ENCODE results near the gene GIT2. TPM values are rescaled to one million over a fixed set of nuclear protein-coding genes. Genes with fewer than 3 reads are reported as not detected.
A peak's percentile ranks its signal among the peaks of the same experiment; 100 is the strongest.

Gene GIT2
- total RNA-seq, 4 donors from 2014 or later: 25.3 to 64.0 (median 44.0) TPM

DNA sequence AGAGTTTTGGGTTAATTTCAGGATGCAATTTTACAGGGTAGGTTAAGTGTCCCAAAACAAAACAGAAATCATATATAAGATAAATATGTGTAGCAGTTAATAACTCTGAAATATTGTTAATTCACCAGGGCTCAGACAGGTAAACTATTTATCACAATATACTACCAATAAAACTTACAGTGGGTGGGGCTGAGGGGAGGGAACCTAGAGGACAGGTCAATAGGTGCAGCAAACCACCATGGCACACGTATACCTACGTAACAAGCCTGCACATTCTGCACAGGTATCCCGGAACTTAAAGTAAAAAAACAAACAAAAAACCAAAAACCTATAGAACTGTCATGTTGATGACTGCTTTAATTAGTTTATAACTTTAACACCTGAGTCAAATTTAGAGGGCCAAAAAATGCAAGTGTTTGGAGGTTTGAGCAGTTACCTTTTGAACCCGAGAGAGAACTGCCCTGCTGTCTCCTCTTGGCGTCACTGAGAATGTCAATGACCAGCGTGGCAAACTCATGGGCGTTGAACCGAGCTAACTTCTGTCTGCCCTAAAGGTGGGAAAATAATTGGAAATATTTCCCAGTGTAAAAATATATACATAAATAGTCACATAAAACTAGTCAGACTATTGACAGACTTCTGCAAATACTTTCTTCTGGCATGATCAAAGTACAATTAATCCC is 36.6 kb downstream of the GIT2 start:
- Histone ChIP-seq H3K36me3 (peaks cover 0 to 38% (median 5%) of the 10 kb centered on the region in 4 donors), H3K27ac (peak overlapping the region in 1 of 4 donors; percentile 8), H3K4me1 (peaks cover 0 to 36% (median 14%) of the 10 kb centered on the region in 4 donors), H3K4me3 (no peak overlapping the region), H3K27me3 (no peaks in the 10 kb centered on the region), H3K9me3 (no peaks in the 10 kb centered on the region)
- 77 to 80% methylated on average over 8 of the region's 8 CpGs for WGBS, 2 donors (ENCODE audit: low coverage in 1 of 2)
- no peak for DNase-seq
- intact Hi-C loops (cut with DNase I; ENCODE audit: low total_unique reads) (no loop called here), in situ Hi-C loops (cut with MboI; ENCODE audit: low pct_ligation_motif_present in 1 of 4, low pct_unique_long_range_greater_than_20kb in 1 of 4, low sequenced_read_pairs in 3 of 4) (no loop called here)
- TF ChIP-seq, protein P1, sequence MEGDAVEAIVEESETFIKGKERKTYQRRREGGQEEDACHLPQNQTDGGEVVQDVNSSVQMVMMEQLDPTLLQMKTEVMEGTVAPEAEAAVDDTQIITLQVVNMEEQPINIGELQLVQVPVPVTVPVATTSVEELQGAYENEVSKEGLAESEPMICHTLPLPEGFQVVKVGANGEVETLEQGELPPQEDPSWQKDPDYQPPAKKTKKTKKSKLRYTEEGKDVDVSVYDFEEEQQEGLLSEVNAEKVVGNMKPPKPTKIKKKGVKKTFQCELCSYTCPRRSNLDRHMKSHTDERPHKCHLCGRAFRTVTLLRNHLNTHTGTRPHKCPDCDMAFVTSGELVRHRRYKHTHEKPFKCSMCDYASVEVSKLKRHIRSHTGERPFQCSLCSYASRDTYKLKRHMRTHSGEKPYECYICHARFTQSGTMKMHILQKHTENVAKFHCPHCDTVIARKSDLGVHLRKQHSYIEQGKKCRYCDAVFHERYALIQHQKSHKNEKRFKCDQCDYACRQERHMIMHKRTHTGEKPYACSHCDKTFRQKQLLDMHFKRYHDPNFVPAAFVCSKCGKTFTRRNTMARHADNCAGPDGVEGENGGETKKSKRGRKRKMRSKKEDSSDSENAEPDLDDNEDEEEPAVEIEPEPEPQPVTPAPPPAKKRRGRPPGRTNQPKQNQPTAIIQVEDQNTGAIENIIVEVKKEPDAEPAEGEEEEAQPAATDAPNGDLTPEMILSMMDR (IDR thresholded peaks at IDR 0.05): no peak
- TF ChIP-seq EP300 (IDR thresholded peaks at IDR 0.05; ENCODE audit: low read depth): no peak
- no peak for TF ChIP-seq POLR2AphosphoS5 (IDR thresholded peaks at IDR 0.05)
- TF ChIP-seq POLR2A (IDR thresholded peaks at IDR 0.05): no peak

DNA sequence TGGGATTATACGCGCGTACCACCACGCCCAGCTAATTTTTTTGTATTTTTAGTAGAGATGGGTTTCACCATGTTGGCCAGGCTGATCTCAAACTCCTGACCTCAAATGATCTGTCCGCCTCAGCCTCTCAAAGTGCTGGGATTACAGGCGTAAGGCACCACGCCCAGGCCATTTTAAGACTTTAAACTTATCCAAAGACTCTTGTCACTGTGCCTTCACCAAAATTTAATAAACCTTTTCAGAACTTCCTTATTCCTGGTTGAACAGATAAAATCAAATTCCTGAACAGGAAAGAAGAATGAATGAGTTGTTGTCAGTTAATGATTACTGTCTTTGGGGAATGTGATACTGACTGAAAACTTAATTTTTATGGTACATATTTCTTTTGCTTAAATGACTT is 37.8 kb downstream of the GIT2 start:
- Histone ChIP-seq H3K27me3 (no peaks in the 10 kb centered on the region), H3K4me1 (peaks cover 0 to 26% (median 7%) of the 10 kb centered on the region in 4 donors), H3K27ac (peak overlapping the region in 2 of 4 donors; percentile 8 to 31), H3K36me3 (peaks cover 0 to 38% (median 5%) of the 10 kb centered on the region in 4 donors), H3K9me3 (no peaks in the 10 kb centered on the region), H3K4me3 (no peak overlapping the region)
- in situ Hi-C loops (cut with MboI; ENCODE audit: low pct_ligation_motif_present in 1 of 4, low pct_unique_long_range_greater_than_20kb in 1 of 4, low sequenced_read_pairs in 3 of 4) (no loop called here), intact Hi-C loops (cut with DNase I; ENCODE audit: low total_unique reads) (no loop called here)
- 88 to 97% methylated on average over 5 to 7 of the region's 7 CpGs for WGBS, 2 donors (ENCODE audit: low coverage in 1 of 2)
- no peak for DNase-seq
- TF ChIP-seq POLR2A (IDR thresholded peaks at IDR 0.05) (no peak), EP300 (IDR thresholded peaks at IDR 0.05; ENCODE audit: low read depth) (no peak), POLR2AphosphoS5 (IDR thresholded peaks at IDR 0.05) (no peak)
- TF ChIP-seq, protein P1 (IDR thresholded peaks at IDR 0.05): no peak

DNA sequence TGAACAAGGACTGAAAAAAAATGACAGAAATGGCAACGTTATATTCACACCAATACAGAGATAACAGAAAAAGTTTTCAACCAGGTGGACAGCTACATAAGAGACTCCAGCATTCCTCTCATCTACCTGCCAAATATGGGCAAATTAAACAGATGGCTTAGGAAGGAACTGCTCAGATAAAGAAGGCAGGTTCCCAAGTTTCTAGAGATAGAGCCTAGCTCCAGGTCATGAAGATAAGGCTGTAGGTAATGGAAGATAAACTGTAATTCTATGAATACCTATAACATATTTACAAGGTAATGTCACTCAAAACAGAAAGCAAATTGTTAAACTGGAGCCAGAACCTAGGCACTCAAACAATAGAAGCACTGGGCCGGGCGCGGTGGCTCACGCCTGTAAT is 42.5 kb downstream of the GIT2 start:
- Histone ChIP-seq H3K4me1 (peaks cover 14 to 28% (median 17%) of the 10 kb centered on the region in 4 donors), H3K9me3 (no peaks in the 10 kb centered on the region), H3K36me3 (peaks cover 0 to 34% (median 12%) of the 10 kb centered on the region in 4 donors), H3K27ac (no peak overlapping the region), H3K4me3 (no peak overlapping the region), H3K27me3 (no peaks in the 10 kb centered on the region)
- in situ Hi-C loops (cut with MboI; ENCODE audit: low pct_ligation_motif_present in 1 of 4, low pct_unique_long_range_greater_than_20kb in 1 of 4, low sequenced_read_pairs in 3 of 4) (no loop called here), intact Hi-C loops (cut with DNase I; ENCODE audit: low total_unique reads) (no loop called here)
- 82 to 100% methylated on average over 1 to 5 of the region's 5 CpGs for WGBS, 2 donors (ENCODE audit: low coverage in 1 of 2)
- DNase-seq: no peak
- TF ChIP-seq POLR2A (IDR thresholded peaks at IDR 0.05) (no peak), POLR2AphosphoS5 (IDR thresholded peaks at IDR 0.05) (no peak), EP300 (IDR thresholded peaks at IDR 0.05; ENCODE audit: low read depth) (no peak)
- TF ChIP-seq, protein P1 (IDR thresholded peaks at IDR 0.05): no peak

DNA sequence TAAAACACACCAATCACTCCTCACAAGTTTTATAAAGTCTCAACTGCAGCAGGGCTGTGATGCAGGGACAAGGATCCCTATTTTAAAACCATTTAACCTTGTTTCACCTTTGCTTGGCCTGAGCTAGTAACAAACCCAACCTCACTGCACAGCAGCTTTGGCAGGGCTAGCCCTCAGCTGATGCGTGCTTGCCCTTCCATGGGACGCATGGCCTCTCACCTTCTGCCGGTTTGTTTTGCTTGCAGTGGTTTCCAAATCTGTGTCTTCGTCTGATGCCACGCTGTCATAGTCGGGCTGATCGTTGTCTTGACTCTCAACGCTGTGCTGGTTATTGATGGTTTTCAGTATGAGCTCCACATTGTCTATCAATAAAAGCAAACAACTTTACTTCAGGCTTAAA is 43.3 kb downstream of the GIT2 start:
- intact Hi-C loops (cut with DNase I; ENCODE audit: low total_unique reads) (no loop called here), in situ Hi-C loops (cut with MboI; ENCODE audit: low pct_ligation_motif_present in 1 of 4, low pct_unique_long_range_greater_than_20kb in 1 of 4, low sequenced_read_pairs in 3 of 4) (no loop called here)
- Histone ChIP-seq H3K27me3 (no peaks in the 10 kb centered on the region), H3K4me3 (no peak overlapping the region), H3K27ac (no peak overlapping the region), H3K9me3 (no peaks in the 10 kb centered on the region), H3K36me3 (peaks cover 0 to 28% (median 12%) of the 10 kb centered on the region in 4 donors), H3K4me1 (peaks cover 14 to 28% (median 21%) of the 10 kb centered on the region in 4 donors)
- no peak for TF ChIP-seq EP300 (IDR thresholded peaks at IDR 0.05; ENCODE audit: low read depth)
- TF ChIP-seq, protein P1 (IDR thresholded peaks at IDR 0.05): no peak
- TF ChIP-seq POLR2AphosphoS5 (IDR thresholded peaks at IDR 0.05): no peak
- no peak for TF ChIP-seq POLR2A (IDR thresholded peaks at IDR 0.05)
- whole genome bisulfite sequencing, 2 donors (ENCODE audit: low coverage in 1 of 2): 80 to 94% methylated on average over 1 to 8 of the region's 8 CpGs
- DNase-seq: no peak

Data from transverse colon (tissue), 4 donors.